T-helper 17 cell (primary cell): ENCODE measurements around the gene SLC34A3. TPM values are rescaled to one million over a fixed set of nuclear protein-coding genes. Genes with fewer than 3 reads are reported as not detected.
A peak's percentile ranks its signal among the peaks of the same experiment; 100 is the strongest.

Source experiments
- ATAC-seq: fragments of 150-1000 bp; cut with Tn5 transposase; 2 replicates; pipeline ENCODE4 v1.10.0; 2021; ENCODE audit warnings: mild to moderate bottlenecking, moderate library complexity
- DNase-seq, 3 donors: peaks; one replicate each; pipeline versions ENCODE4 v3.0.0 to v3.0.0-alpha.2; 2020 to 2021
- H3K9me3 ChIP-seq: one replicate; pipeline ENCODE4 v1.7.0; 2013; ENCODE audit warnings: low read length, mild to moderate bottlenecking; ENCODE audit not compliant: control insufficient read depth, poor library complexity, severe bottlenecking
- H3K27ac Mint-ChIP-seq: one replicate; pipeline ENCODE4 v1.8.0; 2022; ENCODE audit warnings: mild to moderate bottlenecking, moderate library complexity, mixed read lengths
- H3K27me3 Mint-ChIP-seq: one replicate; pipeline ENCODE4 v1.8.0; 2022; ENCODE audit warnings: mixed read lengths
- H3K36me3 Mint-ChIP-seq: one replicate; pipeline ENCODE4 v1.8.0; 2022; ENCODE audit warnings: low read depth, mixed read lengths
- H3K4me1 Mint-ChIP-seq: one replicate; pipeline ENCODE4 v1.8.0; 2022; ENCODE audit warnings: mild to moderate bottlenecking, mixed read lengths
- H3K4me3 Mint-ChIP-seq: one replicate; pipeline ENCODE4 v1.8.0; 2022; ENCODE audit warnings: mild to moderate bottlenecking, moderate library complexity, mixed read lengths
- total RNA-seq, 4 donors: library from RNA in 2 of 4; stranded (reverse) in 2 of 4; gene quantifications; one replicate each; pipeline ENCODE4 v1.2.3 and lab custom pipeline; 2022 to 2026

Gene SLC34A3
- total RNA-seq, 2 donors from 2014 or later = not detected

DNA sequence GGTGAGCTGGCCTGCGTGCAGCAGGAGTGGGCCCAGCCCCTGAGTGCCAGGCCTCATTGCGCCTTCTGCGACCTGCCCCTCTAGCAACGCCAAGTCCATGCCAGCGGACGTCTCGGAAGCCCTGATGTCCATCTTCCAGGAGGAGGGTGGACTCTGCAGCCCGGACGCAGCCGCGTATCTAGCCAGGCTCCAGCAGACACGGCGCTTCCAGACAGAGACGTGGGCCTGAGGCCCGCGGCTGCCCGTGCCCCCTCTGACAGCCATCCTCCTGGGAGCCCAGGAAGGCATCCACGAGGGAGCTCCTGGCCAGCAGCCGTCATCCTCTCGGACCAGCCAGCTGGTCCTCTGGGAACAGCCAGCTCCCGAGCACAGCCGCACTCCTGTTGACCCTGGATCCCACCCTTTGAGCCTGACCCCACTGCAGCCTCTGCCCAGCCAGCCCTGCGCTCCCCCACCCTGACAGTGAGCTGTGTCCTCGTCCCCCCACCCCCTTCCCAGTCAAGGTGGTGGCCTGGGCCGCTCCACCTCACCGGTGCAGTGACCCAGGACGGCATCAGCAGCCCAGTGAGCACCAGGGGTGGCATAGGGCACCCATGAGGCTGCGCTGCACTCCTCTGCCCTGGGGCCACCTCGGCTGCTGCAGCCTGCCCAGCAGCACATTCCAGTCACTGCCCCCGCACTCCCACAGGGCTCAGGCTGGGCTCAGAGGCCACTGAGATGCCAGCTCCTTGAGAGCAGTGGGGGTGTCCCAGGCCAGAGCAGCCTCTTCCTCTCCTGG is 14.3 kb upstream of the SLC34A3 start:
- H3K9me3 ChIP-seq = no peaks in the 10 kb centered on the region
- DNase-seq (no peak), ATAC-seq (no peak)
- no peaks in the 10 kb centered on the region for H3K4me1 Mint-ChIP-seq
- H3K27ac Mint-ChIP-seq = no peak overlapping the region
- H3K36me3 Mint-ChIP-seq = no peaks in the 10 kb centered on the region
- H3K4me3 Mint-ChIP-seq = no peak overlapping the region
- no peaks in the 10 kb centered on the region for H3K27me3 Mint-ChIP-seq

DNA sequence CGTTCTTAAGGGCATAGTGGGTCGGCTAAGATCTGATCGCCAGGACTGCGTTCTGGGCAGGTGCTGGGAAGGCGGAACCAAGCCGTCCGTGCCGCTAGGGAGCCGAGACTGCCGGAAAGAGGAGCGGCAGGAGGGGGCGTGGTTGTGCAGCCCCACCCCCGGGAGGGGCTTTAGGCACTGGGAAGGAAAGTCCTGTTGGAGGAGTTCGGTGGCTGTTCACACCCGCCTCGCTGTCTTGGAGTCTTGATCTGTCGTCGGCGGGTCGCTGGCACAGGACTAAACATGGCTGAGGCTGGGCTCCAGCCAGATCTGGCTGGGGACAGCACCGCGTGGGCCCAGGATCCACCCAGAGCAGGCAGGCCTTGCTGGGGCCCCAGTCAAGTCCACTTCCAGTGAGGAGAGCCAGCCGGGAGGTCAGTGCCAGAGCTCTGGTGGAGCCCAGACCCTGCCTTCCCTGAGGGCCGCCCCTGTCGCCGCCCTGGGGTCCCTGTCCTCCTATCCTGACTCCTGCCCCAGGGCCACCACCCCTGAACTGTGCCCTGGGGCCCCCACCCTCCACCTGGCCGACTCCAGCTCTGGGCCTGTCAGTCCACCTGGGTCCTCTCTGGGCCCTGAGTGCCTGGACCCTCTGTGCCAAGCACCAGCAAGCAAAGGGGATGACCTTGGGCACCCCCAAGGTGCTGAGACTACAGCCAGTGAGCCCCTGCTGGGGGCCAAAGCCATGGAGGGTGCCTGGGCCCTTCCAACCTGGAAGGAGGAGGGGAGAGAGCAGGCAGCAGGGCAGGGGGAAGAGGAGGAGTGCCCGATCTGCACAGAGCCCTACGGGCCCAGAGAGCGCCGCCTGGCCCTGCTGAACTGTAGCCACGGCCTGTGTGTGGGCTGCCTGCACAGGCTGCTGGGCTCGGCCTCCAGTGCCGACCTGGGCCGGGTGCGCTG is 13.2 kb upstream of the SLC34A3 start:
- H3K9me3 ChIP-seq = no peaks in the 10 kb centered on the region
- DNase-seq (no peak), ATAC-seq (no peak)
- Mint-ChIP-seq H3K27ac (no peak overlapping the region), H3K27me3 (no peaks in the 10 kb centered on the region), H3K4me1 (no peaks in the 10 kb centered on the region), H3K36me3 (no peaks in the 10 kb centered on the region), H3K4me3 (peak overlapping the region; percentile 25)

DNA sequence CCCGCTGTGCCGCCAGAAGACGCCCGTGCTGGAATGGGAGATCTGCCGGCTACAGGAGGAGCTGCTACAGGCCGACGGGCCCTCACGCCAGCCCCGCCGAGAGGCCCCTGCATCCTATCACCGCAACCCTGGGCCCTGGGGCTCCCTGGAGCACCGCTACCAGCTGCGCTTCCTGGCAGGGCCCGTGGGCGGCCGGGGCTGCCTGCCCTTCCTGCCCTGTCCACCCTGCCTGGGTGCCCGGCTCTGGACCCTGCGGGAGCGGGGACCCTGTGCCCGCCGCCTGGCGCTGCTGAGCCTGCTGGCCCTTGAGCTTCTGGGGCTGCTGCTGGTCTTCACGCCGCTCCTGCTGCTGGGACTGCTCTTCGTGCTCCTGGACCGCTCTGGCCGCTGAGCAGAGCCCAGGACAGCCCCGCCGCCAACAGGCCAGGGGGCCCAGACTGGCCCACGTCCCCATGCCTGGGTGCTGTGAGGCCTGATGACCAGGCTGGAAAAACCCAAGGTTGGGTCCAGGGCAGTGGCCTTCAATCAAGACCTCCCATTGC is 12.4 kb upstream of the SLC34A3 start:
- DNase-seq (no peak), ATAC-seq (no peak)
- Mint-ChIP-seq H3K27ac (no peak overlapping the region), H3K4me3 (no peak overlapping the region), H3K4me1 (peaks cover 2% of the 10 kb centered on the region), H3K27me3 (no peaks in the 10 kb centered on the region), H3K36me3 (no peaks in the 10 kb centered on the region)
- no peaks in the 10 kb centered on the region for H3K9me3 ChIP-seq

DNA sequence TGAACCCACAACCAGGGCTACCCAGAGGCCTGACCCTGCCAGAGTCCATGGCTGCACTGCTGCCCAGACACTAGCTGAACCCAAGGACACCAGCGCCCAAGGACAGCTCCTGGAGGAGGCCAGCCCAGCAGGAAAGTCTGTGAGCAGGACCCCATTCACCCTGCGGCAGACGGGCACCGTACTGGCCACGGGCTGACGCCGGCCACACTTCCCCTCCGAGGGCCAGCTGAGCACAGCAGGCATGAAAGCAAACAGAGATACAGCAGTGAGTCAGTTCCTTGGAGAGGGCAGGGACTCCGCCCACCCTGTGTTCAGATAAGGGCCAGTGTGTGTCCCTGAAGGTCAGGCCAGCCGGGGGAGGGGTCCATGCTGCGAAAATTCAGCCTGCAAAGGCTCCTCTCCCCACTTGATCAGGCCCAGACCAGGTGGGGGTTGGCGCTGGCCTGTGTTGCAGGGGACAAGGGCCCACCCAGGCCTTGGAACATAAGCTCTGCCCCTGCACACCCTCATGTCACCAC is 11.9 kb upstream of the SLC34A3 start:
- no peaks in the 10 kb centered on the region for H3K9me3 ChIP-seq
- Mint-ChIP-seq H3K4me1 (peaks cover 2% of the 10 kb centered on the region), H3K27ac (no peak overlapping the region), H3K27me3 (no peaks in the 10 kb centered on the region), H3K4me3 (no peak overlapping the region), H3K36me3 (no peaks in the 10 kb centered on the region)
- DNase-seq (no peak), ATAC-seq (no peak)

DNA sequence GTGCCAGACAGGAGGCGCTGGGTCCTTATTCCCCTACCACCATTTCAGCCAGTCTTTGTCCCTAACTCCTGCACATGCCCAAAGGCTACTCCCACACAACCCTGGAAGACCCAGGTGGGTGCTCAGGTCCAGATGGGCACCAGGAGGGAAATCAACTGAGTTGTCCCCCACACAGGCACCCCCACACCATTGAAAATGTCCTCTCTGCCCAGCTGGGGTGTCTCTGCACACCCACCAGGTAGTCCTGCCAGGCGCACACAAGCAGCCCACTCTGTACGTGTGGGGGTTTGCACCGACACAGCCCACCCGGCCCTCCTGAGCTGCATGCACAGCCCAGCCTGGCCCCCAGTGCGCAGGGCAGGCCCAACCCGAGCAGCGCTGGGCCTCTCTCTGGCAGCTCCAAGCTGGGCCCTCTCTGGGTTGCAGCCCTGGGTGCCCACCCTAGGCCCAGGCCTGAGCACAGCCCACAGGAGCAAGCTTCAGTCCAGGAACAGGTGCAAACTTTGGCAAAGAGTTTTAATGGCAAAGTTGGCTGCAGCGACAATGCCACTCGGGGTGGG is 10.9 kb upstream of the SLC34A3 start:
- Mint-ChIP-seq H3K4me1 (peaks cover 2% of the 10 kb centered on the region), H3K27me3 (no peaks in the 10 kb centered on the region), H3K27ac (no peak overlapping the region), H3K4me3 (no peak overlapping the region), H3K36me3 (no peaks in the 10 kb centered on the region)
- H3K9me3 ChIP-seq = no peaks in the 10 kb centered on the region
- ATAC-seq (no peak), DNase-seq (no peak)

DNA sequence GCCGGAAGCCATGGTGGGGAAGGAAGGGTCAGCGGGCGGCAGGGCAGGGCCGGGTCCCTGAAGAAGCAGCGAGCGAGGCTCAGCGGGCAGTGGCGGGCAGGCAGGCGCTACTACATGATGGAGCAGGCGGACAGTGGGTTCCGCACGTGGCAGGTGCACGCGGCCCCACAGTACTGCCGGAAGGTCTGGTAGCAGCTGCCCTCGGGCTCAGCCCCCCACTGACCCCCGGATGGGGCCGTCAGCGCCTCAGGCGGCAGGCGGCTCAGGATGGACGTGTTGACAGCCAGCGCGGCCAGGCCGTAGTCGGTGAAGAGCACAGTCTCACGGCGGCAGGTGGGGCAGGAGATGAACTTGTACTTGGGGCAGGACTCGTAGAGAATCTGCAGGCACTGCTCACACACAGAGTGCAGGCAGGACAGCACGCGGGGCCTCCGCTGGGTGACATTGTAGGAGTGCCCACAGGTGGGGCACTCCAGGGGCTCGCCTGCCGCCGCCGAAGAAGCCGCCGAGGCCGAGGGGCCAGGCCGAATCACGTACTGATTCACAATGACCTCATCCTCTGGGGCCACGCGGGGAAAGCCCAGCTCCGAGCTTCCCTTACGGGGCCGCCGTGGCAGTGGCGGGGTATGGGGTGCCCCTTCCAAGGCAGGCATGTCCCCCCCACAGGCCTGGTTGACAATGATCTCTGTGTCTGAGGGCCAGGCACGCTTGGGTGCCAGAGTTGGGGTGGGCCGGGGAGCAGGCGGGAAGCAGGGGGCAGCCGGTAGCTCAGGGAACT is 10.2 kb upstream of the SLC34A3 start:
- DNase-seq = no peak
- H3K27me3 Mint-ChIP-seq = no peaks in the 10 kb centered on the region
- no peaks in the 10 kb centered on the region for H3K9me3 ChIP-seq
- peaks cover 2% of the 10 kb centered on the region for H3K4me1 Mint-ChIP-seq
- peak overlapping the region; percentile 52 for H3K4me3 Mint-ChIP-seq
- no peak for ATAC-seq
- H3K36me3 Mint-ChIP-seq = no peaks in the 10 kb centered on the region
- H3K27ac Mint-ChIP-seq = no peak overlapping the region

DNA sequence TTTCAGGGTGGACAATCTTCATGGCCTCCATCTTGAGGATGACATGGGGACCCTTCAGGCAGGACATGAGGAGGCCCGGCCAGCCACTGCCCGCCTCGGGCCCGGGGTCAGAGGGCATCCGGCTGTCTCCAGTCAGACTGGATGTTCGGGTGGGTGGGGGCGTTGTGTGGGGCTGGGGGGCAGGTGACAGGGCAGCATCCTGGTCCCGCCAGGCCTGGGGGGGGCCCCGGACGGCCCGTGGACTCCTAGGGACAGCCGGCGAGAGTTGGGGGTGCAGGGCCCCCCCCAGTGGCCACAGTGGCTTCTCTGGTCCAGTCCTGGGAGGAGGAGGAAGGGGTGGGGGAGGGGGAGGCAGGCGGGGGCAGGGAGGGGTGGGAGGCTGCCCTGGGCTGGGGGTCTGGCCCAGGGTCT is 9.6 kb upstream of the SLC34A3 start:
- H3K27ac Mint-ChIP-seq = no peak overlapping the region
- no peak for ATAC-seq
- H3K27me3 Mint-ChIP-seq = no peaks in the 10 kb centered on the region
- no peaks in the 10 kb centered on the region for H3K36me3 Mint-ChIP-seq
- DNase-seq = no peak
- H3K4me3 Mint-ChIP-seq = peak overlapping the region; percentile 52
- peaks cover 2% of the 10 kb centered on the region for H3K4me1 Mint-ChIP-seq
- no peaks in the 10 kb centered on the region for H3K9me3 ChIP-seq

DNA sequence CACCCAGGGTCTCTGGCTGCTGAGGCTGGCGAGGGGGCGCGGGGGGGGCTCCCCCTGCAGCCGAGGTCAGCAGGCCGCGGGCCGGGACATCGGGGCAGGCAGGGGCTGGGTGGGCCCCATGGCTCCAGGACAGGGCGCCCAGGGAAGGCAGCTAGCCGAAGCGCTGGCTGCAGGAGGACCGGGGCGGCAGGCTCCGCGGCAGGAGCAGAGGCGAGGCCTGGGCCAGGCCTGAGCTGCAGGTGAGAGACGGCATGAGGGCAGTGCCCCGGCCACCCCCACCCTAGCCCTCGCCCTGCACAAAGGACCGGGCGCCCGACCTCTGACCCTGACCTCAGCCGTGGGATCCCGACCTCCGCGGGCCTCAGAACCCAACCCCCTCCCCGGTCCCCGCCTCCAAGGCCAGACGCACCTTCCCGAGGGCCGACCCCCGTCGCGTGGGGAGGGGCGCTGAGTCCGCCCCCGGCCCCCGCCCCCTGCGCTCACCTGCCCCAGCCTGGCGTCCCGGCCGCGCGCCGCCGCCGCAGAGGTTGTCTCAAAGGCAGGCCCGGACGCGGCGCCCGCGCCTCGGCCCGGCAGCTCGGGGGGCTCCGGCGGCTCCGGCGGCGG is 9.1 kb upstream of the SLC34A3 start:
- H3K27ac Mint-ChIP-seq = no peak overlapping the region
- no peaks in the 10 kb centered on the region for H3K36me3 Mint-ChIP-seq
- H3K4me1 Mint-ChIP-seq = peaks cover 2% of the 10 kb centered on the region
- no peaks in the 10 kb centered on the region for H3K27me3 Mint-ChIP-seq
- H3K4me3 Mint-ChIP-seq = no peak overlapping the region
- DNase-seq (no peak), ATAC-seq (no peak)
- H3K9me3 ChIP-seq = no peaks in the 10 kb centered on the region

DNA sequence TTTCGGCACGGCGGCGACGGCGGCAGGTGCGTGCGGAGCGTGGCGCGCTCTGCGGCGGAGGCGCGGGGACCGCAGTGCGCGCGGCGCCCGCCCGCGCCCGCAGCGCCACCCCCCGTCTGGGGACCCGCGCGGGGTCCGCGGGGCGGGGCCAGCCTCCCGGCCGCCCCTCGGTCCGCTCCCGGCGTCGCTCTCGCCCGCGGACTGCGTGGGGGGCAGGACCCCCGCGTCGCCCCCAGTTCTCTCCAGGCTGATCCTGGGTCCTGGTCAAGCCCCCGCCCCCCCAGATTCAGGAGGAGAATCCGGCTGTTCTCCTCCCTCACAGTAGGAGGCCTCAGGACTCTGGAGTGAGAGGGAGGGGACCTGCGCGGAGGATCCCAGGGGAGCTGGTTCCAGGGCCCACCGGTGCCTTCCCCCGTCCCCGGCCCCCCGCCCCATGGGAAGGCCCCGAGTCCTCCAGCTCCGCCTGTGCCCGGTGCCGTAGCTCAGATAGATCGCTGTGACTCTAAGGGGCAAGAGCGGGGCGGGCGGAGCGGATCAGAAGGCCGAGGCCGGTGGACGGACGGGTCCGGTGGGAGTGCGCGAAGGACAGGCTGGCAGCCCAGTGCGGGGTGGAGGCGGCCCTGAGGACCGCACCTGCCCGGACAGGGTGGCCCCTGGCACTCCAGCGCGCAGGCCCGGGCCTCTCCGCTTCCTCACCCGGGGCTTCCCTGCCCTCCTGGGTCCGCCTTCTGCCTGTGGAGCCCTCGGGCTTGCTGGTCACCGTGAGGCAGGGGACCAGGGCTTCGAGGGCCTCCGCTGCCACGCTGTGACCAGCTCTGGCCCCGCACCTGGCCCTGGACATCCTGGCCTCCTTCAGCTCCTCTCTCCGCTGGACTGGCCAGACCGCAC is 8.3 kb upstream of the SLC34A3 start, which contains the start of gene RNF208:
Gene RNF208, minus strand, starts transcription at position 51 of the 888 bp plus-strand sequence. CDS start 1,028 bp downstream, outside the sequence.
- peak within 1 kb of the TSS; percentile 82 for H3K4me3 Mint-ChIP-seq
- no peaks in the 10 kb centered on the region for H3K36me3 Mint-ChIP-seq
- H3K9me3 ChIP-seq = no peaks in the 10 kb centered on the region
- ATAC-seq (no peak), DNase-seq (no peak)
- H3K27me3 Mint-ChIP-seq = peaks cover 2% of the 10 kb centered on the region
- peaks cover 3% of the 10 kb centered on the region for H3K4me1 Mint-ChIP-seq
- H3K27ac Mint-ChIP-seq = no peak within 1 kb of the TSS

DNA sequence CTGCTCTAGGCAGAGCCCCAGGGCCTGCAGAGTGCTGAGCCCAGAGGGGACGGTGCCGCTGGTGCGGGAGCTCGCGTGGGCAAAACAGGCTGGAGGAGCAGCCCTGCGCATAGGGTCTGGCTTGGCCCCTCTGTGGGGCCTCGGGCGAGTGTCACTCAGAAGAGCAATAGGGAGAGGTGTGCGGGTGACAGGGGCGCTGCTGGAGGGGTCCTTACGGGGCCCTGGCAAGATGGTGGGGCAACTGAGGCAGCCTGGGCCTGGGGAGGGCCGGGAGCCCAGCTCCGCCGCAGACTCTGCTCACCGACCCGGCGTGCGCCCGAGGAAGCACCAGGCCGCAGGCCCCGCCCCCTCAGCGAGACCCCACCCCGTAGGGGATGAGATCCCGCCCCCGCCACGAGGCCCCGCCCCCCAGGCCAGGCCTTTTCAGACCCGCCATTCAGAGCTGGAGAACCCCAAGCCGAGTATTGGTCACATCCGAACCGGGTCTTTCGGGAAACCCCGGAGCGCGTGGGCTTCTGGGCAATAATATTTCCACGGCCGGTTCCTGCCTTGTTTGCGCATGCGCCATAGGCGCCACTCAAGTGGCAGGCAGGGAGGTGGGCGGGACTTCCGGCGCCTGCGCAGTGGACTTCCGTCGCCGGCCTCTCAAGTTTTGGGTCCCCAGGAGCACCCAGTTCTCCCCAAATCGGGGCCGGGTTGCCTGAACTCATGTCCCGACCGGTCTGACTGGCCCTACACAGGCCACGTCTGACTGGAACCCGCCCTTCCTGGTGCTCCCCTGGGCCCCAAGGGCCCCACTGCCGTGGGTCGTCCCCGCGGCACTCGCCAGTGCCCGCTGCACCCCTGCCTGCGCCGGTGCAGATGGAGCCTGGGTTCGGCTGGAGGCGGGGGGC is 7.4 kb upstream of the SLC34A3 start:
- no peaks in the 10 kb centered on the region for H3K9me3 ChIP-seq
- DNase-seq (peak; percentile 93 to 97 (median 95)), ATAC-seq (peak; percentile 95)
- Mint-ChIP-seq H3K36me3 (peaks cover 2% of the 10 kb centered on the region), H3K27ac (peak overlapping the region; percentile 16), H3K27me3 (peaks cover 6% of the 10 kb centered on the region), H3K4me3 (peak overlapping the region; percentile 82), H3K4me1 (peaks cover 6% of the 10 kb centered on the region)
